HL-60 (cell line): ENCODE data around the gene CCDC192.

Experiments
- POLR2AphosphoS5 ChIP-seq: IDR thresholded peaks from 2 replicates; pipeline ENCODE4 v1.6.1; 2012; ENCODE audit warnings: low read depth
- TF ChIP-seq, protein P1 (sequence below): IDR thresholded peaks from one replicate; pipeline ENCODE4 v1.5.1; 2011; ENCODE audit warnings: low read length, control low read depth, inconsistent platforms; ENCODE audit not compliant: insufficient read depth
- TF ChIP-seq, protein P2 (sequence below): IDR thresholded peaks from 2 replicates; pipeline ENCODE4 v1.6.1; 2012; ENCODE audit warnings: low read depth; ENCODE audit not compliant: insufficient replicate concordance

DNA sequence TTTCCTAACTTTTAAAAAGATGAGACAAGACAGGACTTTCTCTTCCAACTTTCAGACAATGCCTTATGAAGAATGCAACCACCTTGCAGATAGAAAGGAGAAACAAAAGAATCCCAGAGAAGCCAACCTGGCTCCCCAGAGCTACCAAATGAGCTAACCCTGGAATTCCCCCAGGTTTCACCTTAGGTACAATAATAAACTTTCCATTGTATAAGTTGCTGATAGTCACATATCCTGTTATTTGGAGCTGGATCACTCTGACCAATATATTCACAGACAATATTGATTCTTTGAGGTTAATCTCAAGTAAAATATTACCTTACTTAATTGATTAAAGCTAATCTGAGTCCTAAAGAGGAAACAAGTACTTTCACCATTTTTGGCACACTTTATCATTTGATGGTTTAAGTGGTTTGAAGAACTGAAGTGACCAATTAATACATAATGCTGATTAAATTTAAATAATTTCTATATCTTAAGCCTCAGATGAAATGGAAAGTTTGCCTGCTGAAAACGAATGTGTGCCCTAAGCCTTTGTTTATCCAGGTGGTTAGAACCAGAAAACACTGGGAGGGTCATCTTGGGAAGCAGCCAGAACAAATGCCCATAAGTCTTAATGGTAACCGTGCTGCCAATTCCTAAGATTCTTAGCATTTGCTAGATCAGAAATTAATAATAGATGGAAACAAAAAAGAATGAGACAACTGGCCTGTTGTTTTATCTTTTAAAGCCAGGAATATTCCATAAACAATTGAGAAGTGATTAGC, 220.8 kb downstream of the CCDC192 start:
- TF ChIP-seq, protein P1, sequence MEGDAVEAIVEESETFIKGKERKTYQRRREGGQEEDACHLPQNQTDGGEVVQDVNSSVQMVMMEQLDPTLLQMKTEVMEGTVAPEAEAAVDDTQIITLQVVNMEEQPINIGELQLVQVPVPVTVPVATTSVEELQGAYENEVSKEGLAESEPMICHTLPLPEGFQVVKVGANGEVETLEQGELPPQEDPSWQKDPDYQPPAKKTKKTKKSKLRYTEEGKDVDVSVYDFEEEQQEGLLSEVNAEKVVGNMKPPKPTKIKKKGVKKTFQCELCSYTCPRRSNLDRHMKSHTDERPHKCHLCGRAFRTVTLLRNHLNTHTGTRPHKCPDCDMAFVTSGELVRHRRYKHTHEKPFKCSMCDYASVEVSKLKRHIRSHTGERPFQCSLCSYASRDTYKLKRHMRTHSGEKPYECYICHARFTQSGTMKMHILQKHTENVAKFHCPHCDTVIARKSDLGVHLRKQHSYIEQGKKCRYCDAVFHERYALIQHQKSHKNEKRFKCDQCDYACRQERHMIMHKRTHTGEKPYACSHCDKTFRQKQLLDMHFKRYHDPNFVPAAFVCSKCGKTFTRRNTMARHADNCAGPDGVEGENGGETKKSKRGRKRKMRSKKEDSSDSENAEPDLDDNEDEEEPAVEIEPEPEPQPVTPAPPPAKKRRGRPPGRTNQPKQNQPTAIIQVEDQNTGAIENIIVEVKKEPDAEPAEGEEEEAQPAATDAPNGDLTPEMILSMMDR, result no peak
- TF ChIP-seq, protein P2, sequence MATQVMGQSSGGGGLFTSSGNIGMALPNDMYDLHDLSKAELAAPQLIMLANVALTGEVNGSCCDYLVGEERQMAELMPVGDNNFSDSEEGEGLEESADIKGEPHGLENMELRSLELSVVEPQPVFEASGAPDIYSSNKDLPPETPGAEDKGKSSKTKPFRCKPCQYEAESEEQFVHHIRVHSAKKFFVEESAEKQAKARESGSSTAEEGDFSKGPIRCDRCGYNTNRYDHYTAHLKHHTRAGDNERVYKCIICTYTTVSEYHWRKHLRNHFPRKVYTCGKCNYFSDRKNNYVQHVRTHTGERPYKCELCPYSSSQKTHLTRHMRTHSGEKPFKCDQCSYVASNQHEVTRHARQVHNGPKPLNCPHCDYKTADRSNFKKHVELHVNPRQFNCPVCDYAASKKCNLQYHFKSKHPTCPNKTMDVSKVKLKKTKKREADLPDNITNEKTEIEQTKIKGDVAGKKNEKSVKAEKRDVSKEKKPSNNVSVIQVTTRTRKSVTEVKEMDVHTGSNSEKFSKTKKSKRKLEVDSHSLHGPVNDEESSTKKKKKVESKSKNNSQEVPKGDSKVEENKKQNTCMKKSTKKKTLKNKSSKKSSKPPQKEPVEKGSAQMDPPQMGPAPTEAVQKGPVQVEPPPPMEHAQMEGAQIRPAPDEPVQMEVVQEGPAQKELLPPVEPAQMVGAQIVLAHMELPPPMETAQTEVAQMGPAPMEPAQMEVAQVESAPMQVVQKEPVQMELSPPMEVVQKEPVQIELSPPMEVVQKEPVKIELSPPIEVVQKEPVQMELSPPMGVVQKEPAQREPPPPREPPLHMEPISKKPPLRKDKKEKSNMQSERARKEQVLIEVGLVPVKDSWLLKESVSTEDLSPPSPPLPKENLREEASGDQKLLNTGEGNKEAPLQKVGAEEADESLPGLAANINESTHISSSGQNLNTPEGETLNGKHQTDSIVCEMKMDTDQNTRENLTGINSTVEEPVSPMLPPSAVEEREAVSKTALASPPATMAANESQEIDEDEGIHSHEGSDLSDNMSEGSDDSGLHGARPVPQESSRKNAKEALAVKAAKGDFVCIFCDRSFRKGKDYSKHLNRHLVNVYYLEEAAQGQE, result no peak
- TF ChIP-seq POLR2AphosphoS5, result no peak
